GM12878 (cell line): Measurements from ENCODE around the gene PLRG1. TPM values are rescaled to one million over a fixed set of nuclear protein-coding genes. Genes with fewer than 3 reads are reported as not detected.

Experiments used
- CUX1 ChIP-seq: IDR thresholded peaks from 2 replicates; pipeline ENCODE4 v1.6.1; 2012; ENCODE audit warnings: improper control_type of control experiment, low read depth, low read length; ENCODE audit not compliant: insufficient replicate concordance
- EGR1 ChIP-seq, 2 experiments: IDR thresholded peaks; 1 replicate in 1 of 2; 2 replicates in 1 of 2; pipeline ENCODE4 v1.6.1; 2011 to 2012; ENCODE audit warnings: low read depth in 2 of 2, low read length in 2 of 2, borderline replicate concordance in 1 of 2, mild to moderate bottlenecking in 1 of 2, moderate library complexity in 1 of 2
- ETV6 ChIP-seq, 2 experiments: fragments of 450-650 bp in 1 of 2; IDR thresholded peaks in 1 of 2; conservative IDR thresholded peaks in 1 of 2; 2 replicates each; pipeline ENCODE4 v1.6.1; 2014; ENCODE audit warnings: antibody characterized with exemption in 1 of 2, borderline replicate concordance in 1 of 2, low read depth in 1 of 2, mild to moderate bottlenecking in 1 of 2, moderate library complexity in 1 of 2
- FOS ChIP-seq: IDR thresholded peaks from 3 replicates; pipeline ENCODE4 v1.6.1; 2011; ENCODE audit warnings: borderline replicate concordance; ENCODE audit not compliant: insufficient read length; ENCODE audit errors: extremely low read depth
- HDAC2 ChIP-seq: fragments of 200-600 bp; sonication (generic); IDR thresholded peaks from 2 replicates; pipeline ENCODE4 v1.6.1; 2017
- NFXL1 ChIP-seq: fragments of 450-650 bp; IDR thresholded peaks from 2 replicates; pipeline ENCODE4 v1.6.1; 2017; ENCODE audit warnings: antibody characterized with exemption, mild to moderate bottlenecking, borderline replicate concordance
- SREBF2 ChIP-seq: IDR thresholded peaks from 2 replicates; pipeline ENCODE4 v1.6.1; 2012; ENCODE audit warnings: mild to moderate bottlenecking, low read length
- SRF ChIP-seq, 2 experiments: IDR thresholded peaks; 2 replicates each; pipeline ENCODE4 v1.6.1; 2011; ENCODE audit warnings: low read depth in 2 of 2, low read length in 2 of 2, mild to moderate bottlenecking in 1 of 2, moderate library complexity in 1 of 2
- TBL1XR1 ChIP-seq: IDR thresholded peaks from 2 replicates; pipeline ENCODE4 v1.6.1; 2012; ENCODE audit warnings: low read depth, low read length, improper control_type of control experiment
- WRNIP1 ChIP-seq: IDR thresholded peaks from 2 replicates; pipeline ENCODE4 v1.6.1; 2011; ENCODE audit warnings: low read depth, low read length, improper control_type of control experiment, borderline replicate concordance
- YY1 ChIP-seq: IDR thresholded peaks from 2 replicates; pipeline ENCODE4 v1.6.1; 2011; ENCODE audit warnings: low read depth, mild to moderate bottlenecking, low read length
- ZNF207 ChIP-seq: fragments of 450-650 bp; IDR thresholded peaks from 2 replicates; pipeline ENCODE4 v1.6.1; 2014; ENCODE audit warnings: antibody characterized with exemption, mild to moderate bottlenecking, borderline replicate concordance
- ZNF217 ChIP-seq: fragments of 450-650 bp; IDR thresholded peaks from 2 replicates; pipeline ENCODE4 v1.6.1; 2017; ENCODE audit warnings: antibody characterized with exemption, mild to moderate bottlenecking
- polyA plus RNA-seq, 11 experiments: library from polyadenylated mRNA; depleted of rRNA in 4 of 11; unstranded in 6 of 11; stranded (reverse) in 5 of 11; fragments of >200 nt; fragmentation: Nextera tagmentation in 4 of 11; fragmentation: Illumina TruSeq in 1 of 11; extraction: Ambion mirVana in 4 of 11; extraction: Trizol in 1 of 11; gene quantifications; 1 replicate in 1 of 11; 2 replicates in 10 of 11; pipeline versions ENCODE4 v1.2.1 to v1.2.3, GENCODE V29; 2011 to 2016; ENCODE audit warnings: inconsistent platforms in 2 of 11, missing spikeins in 2 of 11, low read depth in 1 of 11
- total RNA-seq, 4 experiments: library from RNA; depleted of rRNA in 3 of 4; stranded (reverse); fragments of >200 nt in 3 of 4; fragmentation: Illumina TruSeq in 1 of 4; extraction: Trizol in 1 of 4; gene quantifications; 2 replicates each; pipeline versions ENCODE4 v1.2.1 to v1.2.3, GENCODE V29; 2013 to 2021

PLRG1 gene
- total and polyA plus RNA-seq, 10 of the 15 experiments (the other 5 are each of a cell fraction or from before 2014, with no cell fraction given): 54.7 to 182 (median 111) TPM

- no peak for TF ChIP-seq CUX1
- TF ChIP-seq EGR1 (IDR thresholded peaks at IDR 0.05; ENCODE audit: borderline replicate concordance in 1 of 2, low read depth in 2 of 2, low read length in 2 of 2): no peak
- no peak for TF ChIP-seq TBL1XR1
- no peak for TF ChIP-seq ETV6 (conservative IDR thresholded peaks at IDR 0.05 in 1 of 2, IDR thresholded peaks at IDR 0.05 in 1 of 2; ENCODE audit: borderline replicate concordance in 1 of 2, low read depth in 1 of 2)
- TF ChIP-seq FOS: no peak
- no peak for TF ChIP-seq NFXL1
- TF ChIP-seq SREBF2: no peak
- no peak for TF ChIP-seq SRF (IDR thresholded peaks at IDR 0.05; ENCODE audit: low read depth in 2 of 2, low read length in 2 of 2)
- no peak for TF ChIP-seq ZNF207
- TF ChIP-seq HDAC2: no peak
- no peak for TF ChIP-seq ZNF217
- no peak for TF ChIP-seq WRNIP1
- no peak for TF ChIP-seq YY1
Measured at GRCh38 chr4:154591890-154592289, 41.7 kb upstream of the PLRG1 start (continued).
